ENCODE results near the gene MUC20. TPM values are rescaled to one million over a fixed set of nuclear protein-coding genes. Genes with fewer than 3 reads are reported as not detected.

MUC20 gene
- total and polyA plus RNA-seq, 2 of the 8 experiments (the other 6 are each of a cell fraction or from before 2014, with no cell fraction given), result 0.24 to 0.26 TPM

DNA sequence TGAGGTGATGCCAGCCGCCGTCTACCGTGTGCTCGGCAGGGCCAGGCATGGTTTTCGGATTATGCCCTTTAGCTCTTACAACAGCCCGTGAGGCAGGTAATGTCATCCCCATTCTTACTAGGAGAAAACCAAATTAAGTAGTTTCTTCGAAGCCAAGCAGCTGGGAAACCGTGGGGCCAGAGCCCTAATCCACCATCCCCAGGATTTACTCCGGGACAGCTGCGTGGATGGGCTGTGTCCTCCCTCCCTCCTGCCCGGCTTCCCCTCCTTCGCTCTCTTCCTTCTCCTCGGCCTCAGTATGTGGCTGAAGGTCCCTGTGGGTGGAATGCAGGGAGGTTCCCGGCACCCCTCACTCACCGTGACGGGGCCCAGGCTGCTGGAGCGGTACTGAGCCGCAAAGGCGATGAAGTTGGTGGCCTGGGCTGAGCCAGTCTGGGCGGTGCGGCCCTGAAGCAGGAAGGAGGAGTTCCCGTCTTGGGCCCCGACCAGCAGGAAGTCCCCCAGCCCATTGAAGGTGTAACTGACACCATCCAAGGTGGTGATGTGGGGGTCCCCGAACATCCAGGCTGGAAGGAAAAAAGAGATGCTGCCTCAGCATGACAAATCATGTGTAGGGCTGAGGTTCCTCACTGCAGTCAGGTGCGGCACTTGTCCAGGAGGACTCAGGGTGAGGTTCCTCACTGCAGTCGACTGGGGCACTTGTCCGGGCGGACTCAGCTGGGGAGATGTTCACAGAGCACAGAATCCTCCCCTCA is 42.5 kb downstream of the MUC20 start:
- Histone ChIP-seq H3K4me3 (ENCODE audit: extremely low read depth in 1 of 4, insufficient read depth in 2 of 4, low read depth in 3 of 4, low read length in 4 of 4) (no peak overlapping the region), H3K23me2 (ENCODE audit: low read depth, low read length) (peaks cover 7% of the 10 kb centered on the region; the same call in 1 of the 2 replicates), H3K23ac (ENCODE audit: insufficient read length) (no peak overlapping the region), H3K27me3 (replicated peaks in 1 of 4; ENCODE audit: control insufficient read depth in 3 of 4, extremely low read depth in 1 of 4, insufficient read depth in 3 of 4, low read length in 3 of 4) (no peaks in the 10 kb centered on the region; a peak in 3 of 7 replicates), H3K27ac (ENCODE audit: low read depth, low read length) (no peak overlapping the region), H3K9ac (replicated peaks in 1 of 4; ENCODE audit: extremely low read depth in 1 of 4, low read depth in 3 of 4, low read length in 3 of 4) (no peak overlapping the region), H4K91ac (replicated peaks; ENCODE audit: insufficient read length, low read length) (no peak overlapping the region), H2BK20ac (ENCODE audit: low read length) (no peak overlapping the region), H2AK5ac (ENCODE audit: low read depth, low read length) (no peak overlapping the region), H2BK5ac (ENCODE audit: low read depth, low read length) (peak overlapping the region; percentile 60; the same call in 1 of the 2 replicates), H3K4me1 (replicated peaks in 1 of 4; ENCODE audit: control insufficient read depth in 3 of 4, insufficient read depth in 4 of 4, low read length in 3 of 4) (no peaks in the 10 kb centered on the region), H3K9me3 (ENCODE audit: insufficient read depth in 2 of 2, low read depth in 1 of 2, low read length in 1 of 2) (no peaks in the 10 kb centered on the region; a peak in 1 of 4 replicates), H2AFZ (ENCODE audit: low read length) (no peak overlapping the region), H3K79me1 (ENCODE audit: low read depth, low read length) (no peaks in the 10 kb centered on the region), H3K18ac (ENCODE audit: extremely low read depth, low read length) (no peak overlapping the region), H4K20me1 (replicated peaks in 1 of 2; ENCODE audit: control insufficient read depth in 1 of 2, insufficient read depth in 2 of 2, low read length in 2 of 2) (no peaks in the 10 kb centered on the region), H3K56ac (replicated peaks; ENCODE audit: insufficient read length, low read depth, low read length) (no peak overlapping the region), H2BK15ac (ENCODE audit: low read length) (no peak overlapping the region), H2BK120ac (replicated peaks; ENCODE audit: low read depth, low read length) (no peak overlapping the region), H3K4ac (replicated peaks; ENCODE audit: insufficient read length, low read depth, low read length) (no peak overlapping the region), H2BK12ac (ENCODE audit: low read depth, low read length) (no peak overlapping the region), H3K14ac (ENCODE audit: insufficient read length) (no peak overlapping the region), H3K36me3 (ENCODE audit: control insufficient read depth in 2 of 4, insufficient read depth in 4 of 4, low read length in 3 of 4) (no peaks in the 10 kb centered on the region), H4K8ac (ENCODE audit: extremely low read depth, insufficient read depth, low read length) (peak overlapping the region; percentile 28; the same call in 1 of the 2 replicates), H4K5ac (ENCODE audit: insufficient read length, low read depth, low read length) (no peak overlapping the region), H3K4me2 (ENCODE audit: insufficient read depth in 1 of 2, low read depth in 2 of 2, low read length in 2 of 2) (no peak overlapping the region), H3K79me2 (ENCODE audit: control insufficient read depth in 1 of 2, insufficient read depth in 2 of 2, low read length in 2 of 2) (no peaks in the 10 kb centered on the region)
- CTCF ChIA-PET (ENCODE audit: partially characterized antibody), result interaction anchor here (1.1 to 5.8 kb wide), 5 partner anchors 11 to 96 kb away, joined by 3 to 33 read pairs (median 4); no protein-coding TSS in a partner anchor
- WGBS, 2 experiments (ENCODE audit: extremely low coverage in 1 of 2, insufficient coverage in 1 of 2, insufficient read length in 1 of 2, insufficient replicate concordance in 2 of 2, low coverage in 1 of 2, low lambda C conversion rate in 2 of 2, missing lambda C conversion rate in 1 of 2), result 89% methylated on average over 24 of the region's 28 CpGs; no CpG with 5 or more reads in 1 of the 2 experiments
- POLR2A ChIA-PET (ENCODE audit: partially characterized antibody), result interaction anchor here (1.1 kb wide), 1 partner anchor 236 kb away, joined by 3 read pairs; no protein-coding TSS in a partner anchor
- no peak for FAIRE-seq
- DNase-seq (ENCODE audit: low read depth in 1 of 2, low spot score in 2 of 2), result no peak
- no peak for TF ChIP-seq KDM1A (IDR thresholded peaks at IDR 0.05; ENCODE audit: borderline replicate concordance, low read length)
- TF ChIP-seq CTBP2 (IDR thresholded peaks at IDR 0.05; ENCODE audit: borderline replicate concordance, insufficient read depth, insufficient read length, low read length), result no peak
- TF ChIP-seq POLR2AphosphoS5 (IDR thresholded peaks at IDR 0.05; ENCODE audit: low read depth, low read length), result no peak
- TF ChIP-seq POLR2A (IDR thresholded peaks at IDR 0.05; ENCODE audit: control extremely low read depth in 1 of 2, low read depth in 2 of 2, low read length in 2 of 2), result no peak
- TF ChIP-seq SP1 (IDR thresholded peaks at IDR 0.05; ENCODE audit: low read depth, low read length), result no peak
- TF ChIP-seq, protein P1, sequence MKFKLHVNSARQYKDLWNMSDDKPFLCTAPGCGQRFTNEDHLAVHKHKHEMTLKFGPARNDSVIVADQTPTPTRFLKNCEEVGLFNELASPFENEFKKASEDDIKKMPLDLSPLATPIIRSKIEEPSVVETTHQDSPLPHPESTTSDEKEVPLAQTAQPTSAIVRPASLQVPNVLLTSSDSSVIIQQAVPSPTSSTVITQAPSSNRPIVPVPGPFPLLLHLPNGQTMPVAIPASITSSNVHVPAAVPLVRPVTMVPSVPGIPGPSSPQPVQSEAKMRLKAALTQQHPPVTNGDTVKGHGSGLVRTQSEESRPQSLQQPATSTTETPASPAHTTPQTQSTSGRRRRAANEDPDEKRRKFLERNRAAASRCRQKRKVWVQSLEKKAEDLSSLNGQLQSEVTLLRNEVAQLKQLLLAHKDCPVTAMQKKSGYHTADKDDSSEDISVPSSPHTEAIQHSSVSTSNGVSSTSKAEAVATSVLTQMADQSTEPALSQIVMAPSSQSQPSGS (IDR thresholded peaks at IDR 0.05; ENCODE audit: low read length), result no peak
- no peak for TF ChIP-seq POU5F1 (IDR thresholded peaks at IDR 0.05; ENCODE audit: low read depth, low read length)
- TF ChIP-seq CHD1 (IDR thresholded peaks at IDR 0.05; ENCODE audit: low read depth, low read length), result no peak
- no peak for TF ChIP-seq FOSL1 (IDR thresholded peaks at IDR 0.05; ENCODE audit: insufficient read depth, low read depth, low read length)
- TF ChIP-seq CEBPB (IDR thresholded peaks at IDR 0.05; ENCODE audit: low read depth, low read length), result no peak
- TF ChIP-seq HDAC6 (IDR thresholded peaks at IDR 0.05; ENCODE audit: low read depth, low read length), result no peak

Measured in H1 (cell line).